Uterus (tissue), 4 donors: ENCODE measurements around the gene KRTAP1-1. TPM values are rescaled to one million over a fixed set of nuclear protein-coding genes. Genes with fewer than 3 reads are reported as not detected.
"Not testable (repeated sequence)": the region's sequence is repeated elsewhere in the genome, so short reads cannot be mapped to it uniquely, and the experiment has no call there.

ENCODE experiments used
- DNase-seq, 2 donors: peaks; one replicate each; pipeline ENCODE4 v3.0.0-alpha.2; 2019 to 2020
- H3K27ac ChIP-seq, 2 donors: fragments of 200-600 bp; sonication (generic); 1 replicate in 1 of 2; 2 replicates in 1 of 2; pipeline ENCODE4 v1.5.1; 2016 to 2018
- H3K27me3 ChIP-seq, 2 donors: fragments of 200-600 bp; sonication (generic); one replicate each; pipeline ENCODE4 v1.5.1; 2018 to 2019; ENCODE audit warnings: control low read depth in 1 of 2
- H3K36me3 ChIP-seq, 2 donors: fragments of 200-600 bp; sonication (generic); one replicate each; pipeline ENCODE4 v1.5.1; 2019; ENCODE audit warnings: control low read depth in 1 of 2
- H3K4me1 ChIP-seq, 2 donors: fragments of 200-600 bp; sonication (generic); one replicate each; pipeline ENCODE4 v1.5.1; 2018 to 2019; ENCODE audit warnings: control low read depth in 1 of 2
- H3K4me3 ChIP-seq, 2 donors: fragments of 200-600 bp; sonication (generic); 1 replicate in 1 of 2; 2 replicates in 1 of 2; pipeline ENCODE4 v1.5.1; 2018 to 2019; ENCODE audit warnings: mild to moderate bottlenecking in 1 of 2
- H3K9me3 ChIP-seq, 2 donors: fragments of 200-600 bp; sonication (generic); one replicate each; pipeline ENCODE4 v1.5.1; 2019; ENCODE audit warnings: control low read depth in 1 of 2
- POLR2A ChIP-seq, 2 donors: fragments of 450-650 bp; IDR thresholded peaks; one replicate each; pipeline ENCODE4 v1.6.1; 2016; ENCODE audit warnings: antibody characterized with exemption in 2 of 2, mild to moderate bottlenecking in 1 of 2, moderate library complexity in 1 of 2
- intact Hi-C: fragments of 100-400 bp; cut with DNase I; formaldehyde crosslinking; loops from one replicate; pipeline ENCODE4 v1.15.1; 2023; ENCODE audit warnings: low total_unique reads
- total RNA-seq, 4 donors: library from RNA; depleted of rRNA in 3 of 4; stranded (reverse); fragments of >200 nt in 3 of 4; gene quantifications; one replicate each; pipeline versions ENCODE4 v1.1.0 to v1.2.4, GENCODE V29; 2014 to 2023
- TF ChIP-seq, protein P1 (sequence below), 4 experiments: fragments of 200-600 bp in 2 of 4; fragments of 450-650 bp in 2 of 4; sonication (generic) in 2 of 4; IDR thresholded peaks; one replicate each; pipeline ENCODE4 v1.5.1; 2016 to 2019; ENCODE audit warnings: antibody characterized with exemption in 4 of 4, mild to moderate bottlenecking in 2 of 4, moderate library complexity in 1 of 4
- donor health status: DM: yes; HTN: yes; CAD: no.

The KRTAP1-1 gene, protein sequence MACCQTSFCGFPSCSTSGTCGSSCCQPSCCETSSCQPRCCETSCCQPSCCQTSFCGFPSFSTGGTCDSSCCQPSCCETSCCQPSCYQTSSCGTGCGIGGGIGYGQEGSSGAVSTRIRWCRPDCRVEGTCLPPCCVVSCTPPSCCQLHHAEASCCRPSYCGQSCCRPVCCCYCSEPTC
- not detected for total RNA-seq

DNA sequence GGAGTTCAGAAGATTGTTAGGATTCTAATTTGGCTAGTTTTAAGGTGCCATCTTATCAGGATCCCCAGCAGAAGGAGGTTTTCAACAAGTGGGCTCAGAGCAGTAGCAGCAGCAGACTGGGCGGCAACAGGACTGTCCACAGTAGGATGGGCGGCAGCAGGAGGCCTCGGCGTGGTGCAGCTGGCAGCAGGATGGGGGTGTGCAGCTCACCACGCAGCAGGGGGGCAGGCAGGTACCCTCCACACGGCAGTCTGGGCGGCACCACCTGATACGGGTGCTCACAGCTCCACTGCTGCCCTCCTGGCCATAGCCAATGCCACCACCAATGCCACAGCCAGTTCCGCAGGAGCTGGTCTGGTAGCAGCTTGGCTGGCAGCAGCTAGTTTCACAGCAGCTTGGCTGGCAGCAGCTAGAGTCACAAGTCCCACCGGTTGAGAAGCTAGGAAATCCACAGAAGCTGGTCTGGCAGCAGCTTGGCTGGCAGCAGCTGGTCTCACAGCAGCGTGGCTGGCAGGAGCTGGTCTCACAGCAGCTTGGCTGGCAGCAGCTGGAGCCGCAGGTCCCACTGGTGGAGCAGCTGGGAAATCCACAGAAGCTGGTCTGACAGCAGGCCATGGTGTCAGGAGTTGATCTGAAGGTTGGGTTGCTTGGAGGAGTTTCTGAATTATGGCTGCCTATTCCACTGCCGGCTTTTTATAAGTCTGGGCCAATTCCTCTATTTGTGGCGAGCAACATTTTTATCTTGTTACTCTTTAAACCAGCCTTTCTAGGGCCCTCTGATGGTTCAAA lies at the start of gene KRTAP1-1:
Gene KRTAP1-1, minus strand, starts transcription at position 668 of the 789 bp plus-strand sequence. Its CDS starts 53 bp downstream, at position 615.
- DNase-seq, H3K27ac ChIP-seq, H3K4me1 ChIP-seq, H3K36me3 ChIP-seq, H3K27me3 ChIP-seq, H3K4me3 ChIP-seq, intact Hi-C loops, H3K9me3 ChIP-seq: not testable (repeated sequence)

DNA sequence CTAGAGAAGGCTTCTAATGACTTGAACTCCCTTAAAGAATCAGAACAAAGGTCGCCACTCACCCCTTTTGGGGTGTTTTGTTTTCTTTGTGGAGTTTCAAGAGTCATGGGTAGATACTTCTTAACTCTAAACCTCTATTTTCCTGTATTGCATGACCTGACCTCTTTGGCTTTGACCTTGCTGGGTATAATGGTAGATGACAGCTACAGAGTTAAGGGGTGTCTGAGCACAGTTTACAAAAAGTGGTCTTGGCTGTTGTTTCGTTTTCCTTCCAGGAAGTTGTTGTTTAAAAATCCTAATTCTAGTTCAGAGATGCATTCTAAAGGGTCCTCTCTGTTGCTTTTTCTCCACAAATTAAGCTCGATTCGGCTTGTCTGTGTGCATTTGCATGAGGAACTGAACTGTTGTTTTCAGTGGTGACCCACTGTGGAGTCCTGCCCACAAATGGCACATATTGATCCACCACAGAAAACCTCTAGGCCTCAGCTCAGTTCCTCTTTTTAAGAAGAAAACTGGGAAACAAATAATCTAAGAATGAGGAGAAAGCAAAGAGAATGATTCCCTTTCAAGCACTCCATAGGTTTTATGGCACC lies 47.6 kb upstream of the KRTAP1-1 start:
- H3K27ac ChIP-seq, H3K4me3 ChIP-seq, intact Hi-C loops, H3K27me3 ChIP-seq, H3K9me3 ChIP-seq, H3K36me3 ChIP-seq, H3K4me1 ChIP-seq, DNase-seq: not testable (repeated sequence)

DNA sequence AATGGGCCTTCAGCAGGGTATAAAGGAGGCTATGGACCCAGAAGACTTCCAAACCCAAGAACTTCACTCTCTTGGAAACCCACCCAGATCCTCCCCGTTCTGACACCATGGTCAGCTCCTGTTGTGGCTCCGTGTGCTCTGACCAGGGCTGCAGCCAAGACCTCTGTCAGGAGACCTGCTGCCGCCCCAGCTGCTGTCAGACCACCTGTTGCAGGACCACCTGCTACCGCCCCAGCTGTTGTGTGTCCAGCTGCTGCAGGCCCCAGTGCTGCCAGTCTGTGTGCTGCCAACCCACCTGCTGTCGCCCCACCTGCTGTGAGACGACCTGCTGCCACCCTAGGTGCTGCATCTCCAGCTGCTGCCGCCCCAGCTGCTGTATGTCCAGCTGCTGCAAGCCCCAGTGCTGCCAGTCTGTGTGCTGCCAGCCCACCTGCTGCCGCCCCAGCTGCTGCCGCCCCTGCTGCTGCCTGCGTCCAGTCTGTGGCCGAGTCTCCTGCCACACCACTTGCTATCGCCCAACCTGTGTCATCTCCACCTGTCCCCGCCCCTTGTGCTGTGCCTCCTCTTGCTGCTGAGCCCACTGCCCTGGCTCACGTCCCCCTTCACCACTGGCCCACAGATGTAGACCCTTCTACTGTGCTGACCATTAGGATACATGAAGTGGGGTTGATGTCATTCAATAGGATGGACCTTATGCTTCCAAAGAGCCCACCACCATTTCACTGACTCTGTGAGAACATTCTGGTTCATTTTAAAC lies 43.0 kb upstream of the KRTAP1-1 start, which contains the start of gene KRTAP4-7:
Gene KRTAP4-7, plus strand, starts transcription at position 51 of the 757 bp plus-strand sequence. Its CDS starts 57 bp downstream, at position 108.
- H3K9me3 ChIP-seq, result not testable (repeated sequence)

DNA sequence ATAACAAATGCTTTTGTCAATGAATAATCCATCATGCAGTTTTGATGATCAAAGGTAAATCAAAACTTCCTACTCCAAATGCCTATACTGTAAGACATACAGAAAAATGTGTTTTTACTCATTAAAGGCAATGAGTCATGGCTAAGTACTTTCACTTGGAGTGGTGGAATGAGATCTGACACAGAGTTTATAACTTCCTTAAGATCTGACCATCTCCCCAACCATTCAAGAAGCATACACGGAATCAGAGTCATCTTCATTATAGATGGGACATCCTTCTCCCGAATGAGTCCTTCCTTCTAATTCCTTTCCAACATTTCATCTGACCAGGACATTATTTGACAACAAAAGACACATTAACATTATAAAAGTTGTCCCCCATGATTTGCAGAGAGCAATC lies 42.2 kb upstream of the KRTAP1-1 start:
- intact Hi-C loops, H3K9me3 ChIP-seq, H3K4me1 ChIP-seq, H3K27ac ChIP-seq, H3K27me3 ChIP-seq, H3K36me3 ChIP-seq, DNase-seq, H3K4me3 ChIP-seq: not testable (repeated sequence)

More for the DNA sequence above, 43.0 kb upstream of the KRTAP1-1 start, which contains the start of gene KRTAP4-7:
- H3K4me3 ChIP-seq, intact Hi-C loops, DNase-seq, H3K27me3 ChIP-seq, H3K4me1 ChIP-seq, H3K36me3 ChIP-seq, H3K27ac ChIP-seq: not testable (repeated sequence)

DNA sequence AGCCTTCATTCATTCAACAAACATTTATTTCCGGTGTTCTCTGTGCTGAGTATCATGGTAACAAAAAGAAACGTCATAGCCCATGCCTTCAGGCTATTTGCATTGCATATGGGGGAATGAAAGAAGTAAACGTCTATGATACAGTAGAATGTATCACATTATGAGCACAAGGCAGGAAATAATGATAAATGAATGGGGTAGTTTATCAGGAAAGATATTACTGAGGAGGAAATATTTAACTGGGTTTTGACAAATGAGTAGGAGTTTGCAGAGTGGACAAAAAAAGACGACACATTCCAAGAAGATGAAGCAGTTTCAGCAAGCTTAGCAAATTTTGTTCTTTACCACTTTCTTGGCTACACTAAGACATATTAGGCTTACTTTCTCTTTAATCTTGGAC lies 41.4 kb upstream of the KRTAP1-1 start:
- Histone ChIP-seq H3K36me3 (no peaks in the 10 kb centered on the region), H3K9me3 (no peaks in the 10 kb centered on the region), H3K27me3 (no peaks in the 10 kb centered on the region), H3K27ac (no peak overlapping the region), H3K4me3 (no peak overlapping the region), H3K4me1 (no peaks in the 10 kb centered on the region)
- TF ChIP-seq POLR2A (IDR thresholded peaks at IDR 0.05), result no peak
- TF ChIP-seq, protein P1, sequence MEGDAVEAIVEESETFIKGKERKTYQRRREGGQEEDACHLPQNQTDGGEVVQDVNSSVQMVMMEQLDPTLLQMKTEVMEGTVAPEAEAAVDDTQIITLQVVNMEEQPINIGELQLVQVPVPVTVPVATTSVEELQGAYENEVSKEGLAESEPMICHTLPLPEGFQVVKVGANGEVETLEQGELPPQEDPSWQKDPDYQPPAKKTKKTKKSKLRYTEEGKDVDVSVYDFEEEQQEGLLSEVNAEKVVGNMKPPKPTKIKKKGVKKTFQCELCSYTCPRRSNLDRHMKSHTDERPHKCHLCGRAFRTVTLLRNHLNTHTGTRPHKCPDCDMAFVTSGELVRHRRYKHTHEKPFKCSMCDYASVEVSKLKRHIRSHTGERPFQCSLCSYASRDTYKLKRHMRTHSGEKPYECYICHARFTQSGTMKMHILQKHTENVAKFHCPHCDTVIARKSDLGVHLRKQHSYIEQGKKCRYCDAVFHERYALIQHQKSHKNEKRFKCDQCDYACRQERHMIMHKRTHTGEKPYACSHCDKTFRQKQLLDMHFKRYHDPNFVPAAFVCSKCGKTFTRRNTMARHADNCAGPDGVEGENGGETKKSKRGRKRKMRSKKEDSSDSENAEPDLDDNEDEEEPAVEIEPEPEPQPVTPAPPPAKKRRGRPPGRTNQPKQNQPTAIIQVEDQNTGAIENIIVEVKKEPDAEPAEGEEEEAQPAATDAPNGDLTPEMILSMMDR (IDR thresholded peaks at IDR 0.05), result no peak
- no peak for DNase-seq
- intact Hi-C loops, result no loop called here

DNA sequence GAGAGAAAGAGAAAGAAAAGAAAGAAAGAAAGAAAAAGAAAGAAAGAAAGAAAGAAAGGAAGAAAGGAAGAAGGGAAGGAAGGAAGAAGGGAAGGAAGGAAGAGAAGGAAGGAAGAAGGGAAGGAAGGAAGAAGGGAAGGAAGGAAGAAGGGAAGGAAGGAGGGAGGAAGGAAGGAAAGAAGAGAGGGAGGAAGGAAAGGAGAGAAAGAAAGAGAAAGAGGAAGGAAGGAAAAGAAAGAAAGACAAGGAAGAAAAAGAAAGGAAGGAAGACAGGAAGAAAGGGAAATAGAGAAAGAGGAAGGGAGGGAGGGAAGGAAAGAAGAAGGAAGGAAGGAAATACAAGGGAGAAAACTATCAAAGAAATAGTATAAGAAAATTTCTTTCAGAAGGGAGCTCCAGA lies 35.5 kb upstream of the KRTAP1-1 start:
- H3K27ac ChIP-seq, result no peak overlapping the region
- no peaks in the 10 kb centered on the region for H3K27me3 ChIP-seq
- H3K9me3 ChIP-seq, result no peaks in the 10 kb centered on the region
- H3K36me3 ChIP-seq, result no peaks in the 10 kb centered on the region
- H3K4me1 ChIP-seq, result no peaks in the 10 kb centered on the region
- no peak for DNase-seq
- no peak overlapping the region for H3K4me3 ChIP-seq
- TF ChIP-seq, protein P1 (IDR thresholded peaks at IDR 0.05), result no peak
- TF ChIP-seq POLR2A (IDR thresholded peaks at IDR 0.05), result no peak
- intact Hi-C loops, result no loop called here
